Measurements from ENCODE around the gene TUBB8.
"Not testable (repeated sequence)": the region's sequence is repeated elsewhere in the genome, so short reads cannot be mapped to it uniquely, and the experiment has no call there.

Gene TUBB8

GRCh38 chr10:13315-13635 is 35.8 kb downstream of the TUBB8 start:
- DNase-seq, result not testable (repeated sequence)

GRCh38 chr10:12444-13314 is 36.4 kb downstream of the TUBB8 start:
- not testable (repeated sequence) for DNase-seq

DNA sequence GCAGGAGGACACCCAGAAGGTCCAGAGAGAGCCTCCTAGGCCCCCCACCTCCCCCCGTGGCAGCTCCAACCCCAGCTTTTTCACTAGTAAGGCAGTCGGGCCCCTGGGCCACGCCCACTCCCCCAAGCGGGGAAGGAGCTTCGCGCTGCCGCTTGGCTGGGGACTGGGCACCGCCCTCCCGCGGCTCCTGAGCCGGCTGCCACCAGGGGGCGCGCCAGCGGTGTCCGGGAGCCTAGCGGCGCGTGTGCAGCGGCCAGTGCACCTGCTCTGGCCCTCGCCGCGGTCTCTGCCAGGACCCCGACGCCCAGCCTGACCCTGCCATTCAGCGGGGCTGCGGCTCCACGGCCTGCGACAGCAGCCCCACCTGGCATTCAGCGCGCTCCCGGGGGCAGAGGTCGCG is 37.8 kb downstream of the TUBB8 start:
- not testable (repeated sequence) for DNase-seq

DNA sequence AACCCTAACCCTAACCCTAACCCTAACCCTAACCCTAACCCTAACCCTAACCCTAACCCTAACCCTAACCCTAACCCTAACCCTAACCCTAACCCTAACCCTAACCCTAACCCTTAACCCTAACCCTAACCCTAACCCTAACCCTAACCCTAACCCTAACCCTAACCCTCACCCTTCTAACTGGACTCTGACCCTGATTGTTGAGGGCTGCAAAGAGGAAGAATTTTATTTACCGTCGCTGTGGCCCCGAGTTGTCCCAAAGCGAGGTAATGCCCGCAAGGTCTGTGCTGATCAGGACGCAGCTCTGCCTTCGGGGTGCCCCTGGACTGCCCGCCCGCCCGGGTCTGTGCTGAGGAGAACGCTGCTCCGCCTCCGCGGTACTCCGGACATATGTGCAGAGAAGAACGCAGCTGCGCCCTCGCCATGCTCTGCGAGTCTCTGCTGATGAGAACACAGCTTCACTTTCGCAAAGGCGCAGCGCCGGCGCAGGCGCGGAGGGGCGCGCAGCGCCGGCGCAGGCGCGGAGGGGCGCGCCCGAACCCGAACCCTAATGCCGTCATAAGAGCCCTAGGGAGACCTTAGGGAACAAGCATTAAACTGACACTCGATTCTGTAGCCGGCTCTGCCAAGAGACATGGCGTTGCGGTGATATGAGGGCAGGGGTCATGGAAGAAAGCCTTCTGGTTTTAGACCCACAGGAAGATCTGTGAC is 38.7 kb downstream of the TUBB8 start:
- not testable (repeated sequence) for DNase-seq
